Adrenal gland (tissue), 12 donors: Measurements from ENCODE around the gene CTNND2. TPM values are rescaled to one million over a fixed set of nuclear protein-coding genes. Genes with fewer than 3 reads are reported as not detected.

ENCODE experiments used
- DNase-seq, 7 donors: peaks; one replicate each; pipeline ENCODE4 v3.0.0-alpha.2; 2019 to 2020
- H3K27ac ChIP-seq, 5 donors: fragments of 200-600 bp; sonication (generic) in 4 of 5; 1 replicate in 3 of 5; 2 replicates in 2 of 5; pipeline versions ENCODE4 v1.5.1 to v1.8.0; 2016 to 2020; ENCODE audit warnings: mild to moderate bottlenecking in 1 of 5
- H3K27me3 ChIP-seq: fragments of 200-600 bp; 2 replicates; pipeline ENCODE4 v1.8.0; 2021
- H3K36me3 ChIP-seq, 2 donors: fragments of 200-600 bp; replicated peaks in 1 of 2; 1 replicate in 1 of 2; 2 replicates in 1 of 2; pipeline versions ENCODE4 v1.5.1 to v1.8.0; 2018 to 2022
- H3K4me1 ChIP-seq, 2 donors: fragments of 200-600 bp; replicated peaks in 1 of 2; 1 replicate in 1 of 2; 2 replicates in 1 of 2; pipeline versions ENCODE4 v1.5.1 to v1.8.0; 2018 to 2021
- H3K4me3 ChIP-seq, 4 donors: fragments of 200-600 bp; sonication (generic) in 3 of 4; one replicate each; pipeline ENCODE4 v1.5.1; 2016 to 2018
- H3K9me3 ChIP-seq, 3 donors: fragments of 200-600 bp; sonication (generic) in 1 of 3; replicated peaks in 1 of 3; 1 replicate in 2 of 3; 2 replicates in 1 of 3; pipeline versions ENCODE4 v1.5.1 to v1.8.0; 2016 to 2021
- POLR2A ChIP-seq, 2 donors: fragments of 450-650 bp; IDR thresholded peaks; one replicate each; pipeline ENCODE4 v1.6.1; 2017; ENCODE audit warnings: antibody characterized with exemption in 2 of 2, mild to moderate bottlenecking in 2 of 2, moderate library complexity in 1 of 2
- WGBS, 4 donors: extraction: QIAGEN DNeasy Blood & Tissue Kit in 2 of 4; methylation state at CpG; one replicate each; pipeline versions ENCODE4 v1.1.5 to v1.1.7; 2013 to 2017; 5-methylcytosine and 5-hydroxymethylcytosine counted together
- intact Hi-C, 2 donors: fragments of 100-400 bp; cut with DNase I; formaldehyde crosslinking; loops; one replicate each; pipeline versions ENCODE4 v1.14.1 to v1.15.0; 2022 to 2023
- polyA plus RNA-seq, 3 donors: library from polyadenylated mRNA; stranded (reverse); fragments of 200-250 nt in 2 of 3; fragments of 350-450 nt in 1 of 3; fragmentation: Illumina TruSeq in 1 of 3; extraction: RNeasy Lipid Tissue Mini Kit (QIAGEN cat#74804) in 1 of 3; gene quantifications; one replicate each; pipeline ENCODE4 v1.2.3, GENCODE V29; 2013 to 2014
- total RNA-seq, 9 donors: library from RNA; depleted of rRNA in 4 of 9; stranded (reverse); fragments of >200 nt in 4 of 9; fragments of 120-200 nt in 1 of 9; fragmentation: NEBNext Ultra II Directional in 1 of 9; extraction: Animal tissue kit (Norgen Biotek cat#: 25700) in 1 of 9; gene quantifications; one replicate each; pipeline versions ENCODE4 v1.1.0 to v1.2.4, GENCODE V29; 2013 to 2023
- TF ChIP-seq, protein P1 (sequence below), 6 experiments: fragments of 450-650 bp in 4 of 6; fragments of 200-600 bp in 2 of 6; sonication (generic) in 1 of 6; IDR thresholded peaks; 1 replicate in 5 of 6; 2 replicates in 1 of 6; pipeline versions ENCODE4 v1.5.1 to v1.8.0; 2016 to 2021; ENCODE audit warnings: antibody characterized with exemption in 6 of 6, mild to moderate bottlenecking in 2 of 6, moderate library complexity in 1 of 6
- donor health status: healthy with polysubstance abuse.
- donor health status: Bipolar disorder and iron deficiency.
- donor health status: DM: yes; HTN: yes; CAD: no.
- donor health status: DM: no; HTN: no; CAD: no.
- donor health status: DM: no; HTN: no; CAD: no.
- donor health status: DM: yes; HTN: yes; CAD: no.

Gene CTNND2
- total and polyA plus RNA-seq, 12 donors = 0.34 to 4.2 (median 1.1) TPM; not detected in 1

DNA sequence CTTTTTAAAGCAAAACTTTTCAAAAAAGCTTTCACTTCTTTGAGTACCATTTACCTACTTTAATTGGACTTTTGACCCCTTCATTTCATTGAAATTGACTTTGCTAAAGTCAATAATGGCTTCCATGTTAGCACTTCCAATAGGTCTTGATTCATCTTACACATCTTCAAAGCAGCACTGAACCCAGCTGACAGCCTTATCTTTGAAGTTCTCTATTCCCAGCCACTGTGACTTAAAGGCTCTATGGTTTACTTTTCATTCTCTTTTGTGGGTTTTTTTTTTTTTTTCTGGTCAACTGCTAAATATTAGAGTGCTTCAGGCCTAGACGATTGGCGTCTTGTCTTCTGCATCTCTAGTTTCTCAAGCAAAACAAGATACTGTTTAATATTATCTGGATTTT is 385.0 kb downstream of the CTNND2 start:
- intact Hi-C loops = no loop called here
- Histone ChIP-seq H3K27ac (no peak overlapping the region), H3K36me3 (no peaks in the 10 kb centered on the region), H3K4me3 (no peak overlapping the region), H3K4me1 (no peaks in the 10 kb centered on the region), H3K9me3 (no peaks in the 10 kb centered on the region), H3K27me3 (no peaks in the 10 kb centered on the region)
- no peak for TF ChIP-seq POLR2A (IDR thresholded peaks at IDR 0.05)
- TF ChIP-seq, protein P1, sequence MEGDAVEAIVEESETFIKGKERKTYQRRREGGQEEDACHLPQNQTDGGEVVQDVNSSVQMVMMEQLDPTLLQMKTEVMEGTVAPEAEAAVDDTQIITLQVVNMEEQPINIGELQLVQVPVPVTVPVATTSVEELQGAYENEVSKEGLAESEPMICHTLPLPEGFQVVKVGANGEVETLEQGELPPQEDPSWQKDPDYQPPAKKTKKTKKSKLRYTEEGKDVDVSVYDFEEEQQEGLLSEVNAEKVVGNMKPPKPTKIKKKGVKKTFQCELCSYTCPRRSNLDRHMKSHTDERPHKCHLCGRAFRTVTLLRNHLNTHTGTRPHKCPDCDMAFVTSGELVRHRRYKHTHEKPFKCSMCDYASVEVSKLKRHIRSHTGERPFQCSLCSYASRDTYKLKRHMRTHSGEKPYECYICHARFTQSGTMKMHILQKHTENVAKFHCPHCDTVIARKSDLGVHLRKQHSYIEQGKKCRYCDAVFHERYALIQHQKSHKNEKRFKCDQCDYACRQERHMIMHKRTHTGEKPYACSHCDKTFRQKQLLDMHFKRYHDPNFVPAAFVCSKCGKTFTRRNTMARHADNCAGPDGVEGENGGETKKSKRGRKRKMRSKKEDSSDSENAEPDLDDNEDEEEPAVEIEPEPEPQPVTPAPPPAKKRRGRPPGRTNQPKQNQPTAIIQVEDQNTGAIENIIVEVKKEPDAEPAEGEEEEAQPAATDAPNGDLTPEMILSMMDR (IDR thresholded peaks at IDR 0.05) = no peak
- no peak for DNase-seq
- 67 to 83% (median 80%) methylated on average over 2 of the region's 2 CpGs for WGBS, 4 donors

DNA sequence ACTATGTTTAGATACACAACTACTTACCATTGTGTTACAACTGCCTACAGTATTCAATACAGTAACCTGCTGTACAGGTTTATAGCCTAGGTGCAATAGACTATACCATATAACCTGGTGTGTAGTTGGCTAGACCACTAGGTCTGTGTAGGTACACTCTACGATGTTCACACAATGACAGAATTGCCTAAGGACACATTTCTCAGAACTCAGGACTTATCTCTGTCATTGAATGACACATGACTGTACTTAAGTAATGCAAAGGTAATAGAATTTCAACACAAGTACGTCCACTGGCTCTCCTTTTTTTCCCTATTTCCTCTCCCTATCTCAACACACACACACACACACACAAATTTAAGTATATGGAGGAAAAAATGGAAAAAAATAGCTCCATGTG is 385.6 kb downstream of the CTNND2 start:
- no peaks in the 10 kb centered on the region for H3K36me3 ChIP-seq
- WGBS, 4 donors = 66 to 86% (median 73%) methylated on average over 2 of the region's 2 CpGs
- intact Hi-C loops = no loop called here

DNA sequence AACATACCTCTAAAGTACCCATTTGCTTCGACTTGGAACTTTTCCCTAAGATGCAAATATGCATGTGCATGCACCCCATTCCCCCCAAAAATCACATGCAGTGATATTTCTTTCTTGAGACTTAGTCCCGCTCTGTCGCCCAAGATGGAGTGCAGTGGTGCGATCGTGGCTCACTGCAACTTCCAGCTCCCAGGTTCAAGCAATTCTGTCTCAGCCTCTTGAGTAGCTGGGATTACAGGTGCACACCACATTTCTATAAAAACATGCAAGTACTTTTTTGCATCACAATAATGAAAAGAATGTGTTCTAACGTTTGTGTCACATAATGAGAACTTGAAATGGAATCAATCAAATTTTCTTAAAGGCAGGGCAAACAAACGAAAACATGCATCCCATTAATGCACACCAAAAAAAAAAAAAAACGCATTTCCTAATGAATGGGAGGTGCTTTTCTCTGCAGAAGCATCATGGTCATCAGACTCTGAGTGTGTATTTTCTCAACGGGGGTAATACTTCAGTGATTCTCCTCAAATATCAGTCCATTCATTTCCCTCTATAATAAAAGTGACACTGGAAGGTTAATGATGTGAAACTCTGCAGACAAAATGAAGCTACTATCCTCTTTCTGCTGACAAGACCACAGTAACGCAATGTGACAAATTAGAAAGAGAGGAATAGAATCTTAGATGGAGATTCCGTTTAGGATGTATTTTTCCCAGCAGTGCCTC is 389.4 kb downstream of the CTNND2 start:
- WGBS, 4 donors = 59 to 68% (median 62%) methylated on average over 11 of the region's 11 CpGs
- H3K4me3 ChIP-seq = no peak overlapping the region
- intact Hi-C loops = no loop called here
- no peak for DNase-seq
- H3K36me3 ChIP-seq = no peaks in the 10 kb centered on the region
- TF ChIP-seq, protein P1 (IDR thresholded peaks at IDR 0.05) = no peak
- TF ChIP-seq POLR2A (IDR thresholded peaks at IDR 0.05) = no peak
- no peaks in the 10 kb centered on the region for H3K9me3 ChIP-seq
- no peaks in the 10 kb centered on the region for H3K4me1 ChIP-seq
- H3K27ac ChIP-seq = no peak overlapping the region
- no peaks in the 10 kb centered on the region for H3K27me3 ChIP-seq

More for the DNA sequence above, 385.6 kb downstream of the CTNND2 start:
- Histone ChIP-seq H3K9me3 (no peaks in the 10 kb centered on the region), H3K27ac (no peak overlapping the region), H3K4me1 (no peaks in the 10 kb centered on the region), H3K4me3 (no peak overlapping the region), H3K27me3 (no peaks in the 10 kb centered on the region)
- TF ChIP-seq, protein P1 (IDR thresholded peaks at IDR 0.05) = no peak
- no peak for TF ChIP-seq POLR2A (IDR thresholded peaks at IDR 0.05)
- DNase-seq = no peak

DNA sequence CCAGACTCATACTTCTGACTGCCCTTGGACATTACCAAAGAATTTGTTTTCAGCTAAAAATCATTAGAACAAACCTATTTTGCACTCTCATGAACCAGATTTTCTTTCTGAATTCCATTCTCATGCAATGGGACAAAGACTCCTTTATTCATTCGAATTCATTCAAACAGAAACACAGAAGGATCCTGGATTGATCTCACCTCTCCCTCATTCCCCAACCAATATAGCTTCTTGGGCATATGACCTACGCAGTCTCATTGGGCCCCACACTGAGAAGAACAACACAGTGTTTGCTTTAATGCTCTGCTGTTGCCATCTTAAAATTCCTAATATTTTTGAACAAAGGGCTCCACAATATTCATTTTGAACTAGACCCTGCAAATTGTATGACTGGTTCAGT is 392.4 kb downstream of the CTNND2 start:
- no peaks in the 10 kb centered on the region for H3K36me3 ChIP-seq
- no peaks in the 10 kb centered on the region for H3K4me1 ChIP-seq
- no peak overlapping the region for H3K27ac ChIP-seq
- no peaks in the 10 kb centered on the region for H3K9me3 ChIP-seq
- H3K4me3 ChIP-seq = no peak overlapping the region
- DNase-seq = no peak
- intact Hi-C loops = no loop called here
- H3K27me3 ChIP-seq = no peaks in the 10 kb centered on the region
- WGBS, 4 donors = 68 to 77% (median 74%) methylated on average over 2 of the region's 2 CpGs
- no peak for TF ChIP-seq POLR2A (IDR thresholded peaks at IDR 0.05)
- TF ChIP-seq, protein P1 (IDR thresholded peaks at IDR 0.05) = no peak
